Heart left ventricle (tissue), 13 donors: Measurements from ENCODE around the gene PRIMA1.

Source experiments
- CTCF ChIP-seq, 12 donors: fragments of 200-600 bp; sonication (generic) in 4 of 12; IDR thresholded peaks; one replicate each; pipeline versions ENCODE4 v1.5.0 to v1.8.0; 2018 to 2022; ENCODE audit warnings: antibody characterized with exemption in 12 of 12, mild to moderate bottlenecking in 5 of 12
- POLR2A ChIP-seq, 2 donors: fragments of 450-650 bp; IDR thresholded peaks; one replicate each; pipeline ENCODE4 v1.6.1; 2017; ENCODE audit warnings: antibody characterized with exemption in 2 of 2, mild to moderate bottlenecking in 2 of 2, moderate library complexity in 2 of 2
- donor health status: ischemic (EF 13 %, LVEDD 7.1; RV severe dilation, severe dysfunction).
- donor health status: DM: no; HTN: yes; CAD: no.
- donor health status: DM: no; HTN: no; CAD: no.
- donor health status: ischemic (EF 25% LVEDD 6.9; RV normal size, moderate dysfunction).
- donor health status: ischemic (EF 25% LVEDD 5.7; RV mildly dilated, moderate dysfunction).
- donor health status: ischemic (EF 35%, LVEDD 5.7; RV mildly dilated, moderate dysfunction).
- donor health status: nonischemic (EF 11% LVEDD 7.7; RV severe dilation, severe dysfunction).
- donor health status: DM: yes; HTN: yes; CAD: no.
- donor health status: PGD.
- donor health status: ischemic (EF 29% LVEDD 5.4; RV normal size, mild dysfunction).
- donor health status: nonischemic (EF 23%, LVEDD 6.1; RV moderate dilation, normal function).

DNA sequence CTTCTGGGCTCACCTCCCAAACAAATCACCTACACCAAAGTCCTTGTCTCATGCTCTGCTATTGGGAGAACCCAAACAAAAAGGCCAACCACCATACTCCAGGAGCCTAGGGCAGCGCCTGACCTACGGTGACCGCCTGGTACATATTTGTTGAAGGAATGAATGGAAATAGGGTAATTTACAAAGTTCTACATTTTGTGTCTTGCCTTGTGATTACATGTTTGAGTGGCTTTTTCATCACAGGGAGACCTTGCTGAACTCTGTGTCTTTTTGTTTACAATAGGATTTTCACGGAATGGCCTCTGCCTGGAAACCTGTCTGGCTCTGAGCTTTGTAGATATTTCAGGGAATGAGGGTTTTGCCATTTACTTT, 11.3 kb upstream of the PRIMA1 start:
- TF ChIP-seq CTCF (IDR thresholded peaks at IDR 0.05) (no peak), POLR2A (IDR thresholded peaks at IDR 0.05) (no peak)
